Activated CD8-positive, alpha-beta T cell treated with anti-CD3 and anti-CD28 coated beads, Interleukin-2, amount 10 ng/mL, durations not matched to agents 7 days and 5 days (primary cell): ENCODE measurements around the gene CEP41. TPM values are rescaled to one million over a fixed set of nuclear protein-coding genes. Genes with fewer than 3 reads are reported as not detected.

Experiments
- ATAC-seq: fragments of 150-1000 bp; cut with Tn5 transposase; one replicate; pipeline ENCODE4 v1.10.0; 2021; ENCODE audit warnings: moderate library complexity
- CTCF ChIA-PET: fragments of 350-600 bp; sonication (Branson Sonifier 250); formaldehyde crosslinking; loops from one replicate; lab custom pipeline; 2021; ENCODE audit warnings: antibody characterized with exemption; lab: Charles Lee
- POLR2A ChIA-PET: fragments of 350-600 bp; sonication (Branson Sonifier 250); formaldehyde crosslinking; loops from one replicate; lab custom pipeline; 2021; ENCODE audit warnings: antibody characterized with exemption; lab: Charles Lee
- DNase-seq: peaks from one replicate; pipeline ENCODE4 v3.0.0-alpha.2; 2020
- H3K27ac Mint-ChIP-seq: one replicate; pipeline ENCODE4 v1.8.0; 2021; ENCODE audit warnings: mild to moderate bottlenecking, mixed read lengths
- H3K27me3 Mint-ChIP-seq: one replicate; pipeline ENCODE4 v1.8.0; 2021; ENCODE audit warnings: low read depth, mixed read lengths
- H3K36me3 Mint-ChIP-seq: one replicate; pipeline ENCODE4 v1.8.0; 2021; ENCODE audit warnings: low read depth, mixed read lengths
- H3K4me1 Mint-ChIP-seq: one replicate; pipeline ENCODE4 v1.8.0; 2021; ENCODE audit warnings: low read depth, mixed read lengths
- H3K4me3 Mint-ChIP-seq: one replicate; pipeline ENCODE4 v1.8.0; 2021; ENCODE audit warnings: mild to moderate bottlenecking, mixed read lengths
- H3K9me3 Mint-ChIP-seq: one replicate; pipeline ENCODE4 v1.8.0; 2022; ENCODE audit warnings: mixed read lengths; ENCODE audit not compliant: insufficient read depth
- total RNA-seq, 2 experiments: library from RNA; stranded (reverse); gene quantifications; one replicate each; pipeline ENCODE4 v1.2.3, GENCODE V29; 2021

Gene CEP41
- total RNA-seq, 2 experiments from 2014 or later, result 27.6 to 31.1 TPM

- peaks cover 53% of the 10 kb centered on the region for H3K4me1 Mint-ChIP-seq
Observed at GRCh38 chr7:130413201-130413600, 27.6 kb downstream of the CEP41 start.

GRCh38 chr7:130410868-130411541 lies 29.8 kb downstream of the CEP41 start:
- Mint-ChIP-seq H3K4me1 (peaks cover 32% of the 10 kb centered on the region), H3K9me3 (no peaks in the 10 kb centered on the region), H3K27me3 (no peaks in the 10 kb centered on the region), H3K27ac (no peak overlapping the region), H3K36me3 (peaks cover 37% of the 10 kb centered on the region), H3K4me3 (no peak overlapping the region)
- ATAC-seq (no peak), DNase-seq (no peak)
- CTCF ChIA-PET, result interaction anchor here (0.9 to 2.0 kb wide), 3 partner anchors 10 to 30 kb away, joined by 3 to 11 read pairs (median 4); partner anchors contain the start of gene CEP41
- POLR2A ChIA-PET, result no interaction called here

More at GRCh38 chr7:130413201-130413600, 27.6 kb downstream of the CEP41 start:
- Mint-ChIP-seq H3K4me3 (no peak overlapping the region), H3K27me3 (no peaks in the 10 kb centered on the region), H3K36me3 (peaks cover 48% of the 10 kb centered on the region), H3K9me3 (no peaks in the 10 kb centered on the region), H3K27ac (no peak overlapping the region)
- no peak for DNase-seq
- no peak for ATAC-seq
- ChIA-PET CTCF (interaction anchor here (1.6 kb wide), 1 partner anchor 19 kb away, joined by 5 read pairs; no protein-coding TSS in a partner anchor), POLR2A (no interaction called here)

GRCh38 chr7:130409712-130410072 lies 31.1 kb downstream of the CEP41 start:
- no peak overlapping the region for H3K4me3 Mint-ChIP-seq
- ATAC-seq (no peak), DNase-seq (no peak)
- ChIA-PET CTCF (no interaction called here), POLR2A (no interaction called here)
- peaks cover 29% of the 10 kb centered on the region for H3K36me3 Mint-ChIP-seq
- H3K27ac Mint-ChIP-seq, result no peak overlapping the region
- peaks cover 20% of the 10 kb centered on the region for H3K4me1 Mint-ChIP-seq
- no peaks in the 10 kb centered on the region for H3K9me3 Mint-ChIP-seq
- no peaks in the 10 kb centered on the region for H3K27me3 Mint-ChIP-seq

- peaks cover 15% of the 10 kb centered on the region for H3K4me1 Mint-ChIP-seq
- ChIA-PET POLR2A (no interaction called here), CTCF (no interaction called here)
- no peak overlapping the region for H3K4me3 Mint-ChIP-seq
- no peak overlapping the region for H3K27ac Mint-ChIP-seq
- no peaks in the 10 kb centered on the region for H3K9me3 Mint-ChIP-seq
- ATAC-seq (no peak), DNase-seq (no peak)
- no peaks in the 10 kb centered on the region for H3K27me3 Mint-ChIP-seq
- H3K36me3 Mint-ChIP-seq, result peaks cover 28% of the 10 kb centered on the region
Observed at GRCh38 chr7:130409067-130409711, 31.6 kb downstream of the CEP41 start.

GRCh38 chr7:130405003-130405402 lies 35.8 kb downstream of the CEP41 start:
- POLR2A ChIA-PET, result no interaction called here
- no peak for DNase-seq
- H3K9me3 Mint-ChIP-seq, result no peaks in the 10 kb centered on the region
- H3K27ac Mint-ChIP-seq, result no peak overlapping the region
- peaks cover 2% of the 10 kb centered on the region for H3K4me1 Mint-ChIP-seq
- no peak for ATAC-seq
- no peak overlapping the region for H3K4me3 Mint-ChIP-seq
- peaks cover 29% of the 10 kb centered on the region for H3K36me3 Mint-ChIP-seq
- CTCF ChIA-PET, result no interaction called here
- no peaks in the 10 kb centered on the region for H3K27me3 Mint-ChIP-seq

- no peak overlapping the region for H3K4me3 Mint-ChIP-seq
- H3K36me3 Mint-ChIP-seq, result peaks cover 46% of the 10 kb centered on the region
- no peak overlapping the region for H3K27ac Mint-ChIP-seq
- DNase-seq (no peak), ATAC-seq (no peak)
- peaks cover 12% of the 10 kb centered on the region for H3K4me1 Mint-ChIP-seq
- H3K27me3 Mint-ChIP-seq, result no peaks in the 10 kb centered on the region
- POLR2A ChIA-PET, result no interaction called here
- H3K9me3 Mint-ChIP-seq, result no peaks in the 10 kb centered on the region
- CTCF ChIA-PET, result no interaction called here
Observed at GRCh38 chr7:130401578-130401977, 39.2 kb downstream of the CEP41 start.

- Mint-ChIP-seq H3K36me3 (peaks cover 49% of the 10 kb centered on the region), H3K9me3 (no peaks in the 10 kb centered on the region), H3K27me3 (no peaks in the 10 kb centered on the region), H3K4me1 (peaks cover 16% of the 10 kb centered on the region), H3K4me3 (no peak overlapping the region), H3K27ac (no peak overlapping the region)
- ChIA-PET CTCF (no interaction called here), POLR2A (no interaction called here)
- ATAC-seq (no peak), DNase-seq (no peak)
Observed at GRCh38 chr7:130401101-130401500, 39.7 kb downstream of the CEP41 start.

- no peaks in the 10 kb centered on the region for H3K27me3 Mint-ChIP-seq
- no peak for ATAC-seq
- POLR2A ChIA-PET, result no interaction called here
- H3K27ac Mint-ChIP-seq, result no peak overlapping the region
- H3K4me1 Mint-ChIP-seq, result peaks cover 22% of the 10 kb centered on the region
- H3K9me3 Mint-ChIP-seq, result no peaks in the 10 kb centered on the region
- no peak overlapping the region for H3K4me3 Mint-ChIP-seq
- peaks cover 54% of the 10 kb centered on the region for H3K36me3 Mint-ChIP-seq
- DNase-seq, result no peak
- CTCF ChIA-PET, result interaction anchor here (1.4 kb wide), 1 partner anchor 12 kb away, joined by 6 read pairs; no protein-coding TSS in a partner anchor
Observed at GRCh38 chr7:130400120-130400572, 40.7 kb downstream of the CEP41 start.

GRCh38 chr7:130398526-130399090 lies 42.2 kb downstream of the CEP41 start:
- CTCF ChIA-PET, result interaction anchor here (1.6 kb wide), 1 partner anchor 13 kb away, joined by 4 read pairs; no protein-coding TSS in a partner anchor

GRCh38 chr7:130397758-130398073 lies 43.1 kb downstream of the CEP41 start:
- CTCF ChIA-PET, result interaction anchor here (1.6 kb wide), 1 partner anchor 14 kb away, joined by 4 read pairs; no protein-coding TSS in a partner anchor
- no peak overlapping the region for H3K4me3 Mint-ChIP-seq
- no peaks in the 10 kb centered on the region for H3K27me3 Mint-ChIP-seq
- no peak overlapping the region for H3K27ac Mint-ChIP-seq
- DNase-seq (no peak), ATAC-seq (no peak)
- POLR2A ChIA-PET, result no interaction called here
- no peaks in the 10 kb centered on the region for H3K9me3 Mint-ChIP-seq
- H3K4me1 Mint-ChIP-seq, result peaks cover 44% of the 10 kb centered on the region
- H3K36me3 Mint-ChIP-seq, result peaks cover 67% of the 10 kb centered on the region

More at GRCh38 chr7:130398526-130399090, 42.2 kb downstream of the CEP41 start:
- ATAC-seq (no peak), DNase-seq (no peak)
- Mint-ChIP-seq H3K4me3 (no peak overlapping the region), H3K9me3 (no peaks in the 10 kb centered on the region), H3K27ac (peak overlapping the region; percentile 47), H3K4me1 (peaks cover 36% of the 10 kb centered on the region), H3K36me3 (peaks cover 64% of the 10 kb centered on the region), H3K27me3 (no peaks in the 10 kb centered on the region)
- POLR2A ChIA-PET, result no interaction called here

GRCh38 chr7:130397051-130397757 lies 43.6 kb downstream of the CEP41 start:
- no peak for DNase-seq
- ChIA-PET POLR2A (no interaction called here), CTCF (no interaction called here)
- Mint-ChIP-seq H3K9me3 (no peaks in the 10 kb centered on the region), H3K4me3 (no peak overlapping the region), H3K36me3 (peaks cover 65% of the 10 kb centered on the region), H3K27me3 (no peaks in the 10 kb centered on the region), H3K27ac (no peak overlapping the region), H3K4me1 (peaks cover 44% of the 10 kb centered on the region)
- ATAC-seq, result no peak
